Activated naive CD4-positive, alpha-beta T cell treated with anti-CD3 and anti-CD28 coated beads for 36 hours (primary cell): ENCODE data around the gene ADAT1. TPM values are rescaled to one million over a fixed set of nuclear protein-coding genes. Genes with fewer than 3 reads are reported as not detected.
"Not testable (repeated sequence)": the region's sequence is repeated elsewhere in the genome, so short reads cannot be mapped to it uniquely, and the experiment has no call there.

Experiments
- CTCF ChIA-PET: fragments of 350-600 bp; sonication (Branson Sonifier 250); formaldehyde crosslinking; loops from one replicate; lab custom pipeline; 2021; ENCODE audit warnings: antibody characterized with exemption; lab: Charles Lee
- DNase-seq: peaks from one replicate; pipeline ENCODE4 v3.0.0-alpha.2; 2020
- H3K27ac Mint-ChIP-seq: one replicate; pipeline ENCODE4 v1.8.0; 2021; ENCODE audit warnings: mild to moderate bottlenecking, mixed read lengths
- H3K27me3 Mint-ChIP-seq: one replicate; pipeline ENCODE4 v1.8.0; 2021; ENCODE audit warnings: low read depth, mixed read lengths
- H3K36me3 Mint-ChIP-seq: one replicate; pipeline ENCODE4 v1.8.0; 2021; ENCODE audit warnings: low read depth, mixed read lengths
- H3K4me1 Mint-ChIP-seq: one replicate; pipeline ENCODE4 v1.8.0; 2021; ENCODE audit warnings: low read depth, mixed read lengths
- H3K4me3 Mint-ChIP-seq: one replicate; pipeline ENCODE4 v1.8.0; 2021; ENCODE audit warnings: mild to moderate bottlenecking, moderate library complexity, mixed read lengths
- H3K9me3 Mint-ChIP-seq: one replicate; pipeline ENCODE4 v1.8.0; 2021; ENCODE audit warnings: mixed read lengths
- intact Hi-C: fragments of 100-400 bp; cut with micrococcal nuclease; formaldehyde crosslinking; loops from one replicate; pipeline ENCODE4 v1.15.1; 2023
- total RNA-seq, 2 experiments: library from RNA; stranded (reverse); gene quantifications; one replicate each; pipeline ENCODE4 v1.2.3, GENCODE V29; 2021

Gene ADAT1
- total RNA-seq, 2 experiments from 2014 or later = 45.3 to 47.5 TPM

- peaks cover 17% of the 10 kb centered on the region for H3K36me3 Mint-ChIP-seq
- peaks cover 14% of the 10 kb centered on the region for H3K4me1 Mint-ChIP-seq
- DNase-seq = no peak
- no peaks in the 10 kb centered on the region for H3K9me3 Mint-ChIP-seq
- H3K4me3 Mint-ChIP-seq = no peak overlapping the region
- no peaks in the 10 kb centered on the region for H3K27me3 Mint-ChIP-seq
- no peak overlapping the region for H3K27ac Mint-ChIP-seq
- CTCF ChIA-PET = no interaction called here
- intact Hi-C loops = no loop called here
Observed at GRCh38 chr16:75593308-75593707, 29.8 kb downstream of the ADAT1 start.

DNA sequence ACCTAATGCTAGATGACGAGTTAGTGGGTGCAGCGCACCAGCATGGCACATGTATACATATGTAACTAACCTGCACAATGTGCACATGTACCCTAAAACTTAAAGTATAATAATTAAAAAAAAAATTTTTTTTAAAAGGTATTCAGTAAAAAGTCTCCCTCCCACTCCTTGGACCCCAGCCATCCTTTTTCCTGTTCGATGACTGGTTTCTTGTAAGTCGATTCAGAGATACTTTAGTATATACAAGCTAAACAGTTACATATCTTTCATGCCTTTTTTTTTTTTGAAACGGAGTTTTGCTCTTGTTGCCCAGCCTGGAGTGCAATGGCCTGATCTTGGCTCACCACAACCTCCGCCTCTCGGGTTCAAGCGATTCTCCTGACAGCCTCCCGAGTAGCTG lies 31.2 kb downstream of the ADAT1 start:
- H3K4me3 Mint-ChIP-seq, intact Hi-C loops, CTCF ChIA-PET, DNase-seq, H3K27me3 Mint-ChIP-seq, H3K27ac Mint-ChIP-seq, H3K9me3 Mint-ChIP-seq, H3K36me3 Mint-ChIP-seq: not testable (repeated sequence)
- H3K4me1 Mint-ChIP-seq = peaks cover 14% of the 10 kb centered on the region

DNA sequence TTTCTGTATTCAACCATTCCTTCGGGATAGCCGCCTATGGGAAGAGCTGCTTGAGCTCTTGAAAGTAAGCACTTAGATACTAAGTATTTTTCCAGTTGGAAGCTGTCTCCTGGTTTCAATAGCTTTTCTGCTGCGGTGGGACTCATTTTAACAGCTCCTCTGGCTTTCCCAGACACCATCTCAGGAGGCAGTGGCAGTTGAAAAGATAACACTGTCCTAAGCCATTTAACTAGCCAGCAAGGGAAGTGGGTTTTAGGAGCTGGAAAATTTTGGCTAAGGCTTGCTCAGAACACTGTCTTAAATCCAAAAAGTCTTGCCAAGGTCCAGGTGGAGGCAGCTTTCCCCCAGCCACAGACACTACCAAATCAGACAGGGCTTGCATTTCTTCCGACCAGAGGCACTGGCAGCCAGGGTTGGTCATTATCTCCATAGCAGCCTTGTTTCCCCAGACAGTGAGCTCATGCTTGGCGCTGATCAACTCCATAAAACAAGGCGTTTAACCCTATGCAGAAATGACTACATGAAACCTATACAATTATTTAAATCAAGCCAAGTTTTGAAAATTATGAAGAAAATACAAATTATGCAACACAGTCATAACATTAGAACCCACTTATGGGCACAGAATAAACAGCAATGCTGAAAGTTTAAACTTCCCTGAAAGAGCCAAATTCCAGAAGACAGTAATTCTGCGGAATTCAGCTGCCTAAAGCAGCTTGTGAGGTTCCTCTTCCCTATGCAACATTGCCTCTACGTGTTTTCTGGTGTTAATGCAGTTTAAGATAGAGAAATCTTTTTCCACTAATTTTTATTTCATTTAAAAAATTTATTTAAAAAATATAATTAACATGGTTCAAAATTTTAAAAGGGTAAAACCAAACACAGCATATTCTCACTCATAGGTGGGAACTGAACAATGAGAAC lies 31.9 kb downstream of the ADAT1 start:
- H3K9me3 Mint-ChIP-seq = no peaks in the 10 kb centered on the region
- DNase-seq = no peak
- peaks cover 14% of the 10 kb centered on the region for H3K4me1 Mint-ChIP-seq
- no peak overlapping the region for H3K27ac Mint-ChIP-seq
- H3K36me3 Mint-ChIP-seq = peaks cover 4% of the 10 kb centered on the region
- H3K27me3 Mint-ChIP-seq = no peaks in the 10 kb centered on the region
- intact Hi-C loops = no loop called here
- CTCF ChIA-PET = interaction anchor here (0.7 kb wide), 1 partner anchor 72 kb away, joined by 3 read pairs; no protein-coding TSS in a partner anchor
- no peak overlapping the region for H3K4me3 Mint-ChIP-seq

- Mint-ChIP-seq H3K27ac (no peak overlapping the region), H3K27me3 (no peaks in the 10 kb centered on the region), H3K36me3 (peaks cover 4% of the 10 kb centered on the region), H3K4me3 (no peak overlapping the region), H3K9me3 (no peaks in the 10 kb centered on the region), H3K4me1 (peaks cover 7% of the 10 kb centered on the region)
- CTCF ChIA-PET = interaction anchor here (0.6 to 1.0 kb wide), 2 partner anchors 30 to 32 kb away, joined by 3 to 6 read pairs; no protein-coding TSS in a partner anchor
- DNase-seq = no peak
- intact Hi-C loops = no loop called here
Observed at GRCh38 chr16:75589306-75589705, 33.8 kb downstream of the ADAT1 start.

- CTCF ChIA-PET = interaction anchor here (0.6 to 1.0 kb wide), 2 partner anchors 31 to 33 kb away, joined by 3 to 6 read pairs; no protein-coding TSS in a partner anchor
- H3K36me3 Mint-ChIP-seq = peaks cover under 1% of the 10 kb centered on the region
- intact Hi-C loops = no loop called here
- H3K27ac Mint-ChIP-seq = no peak overlapping the region
- H3K4me1 Mint-ChIP-seq = peaks cover under 1% of the 10 kb centered on the region
- H3K9me3 Mint-ChIP-seq = no peaks in the 10 kb centered on the region
- no peak for DNase-seq
- no peak overlapping the region for H3K4me3 Mint-ChIP-seq
- no peaks in the 10 kb centered on the region for H3K27me3 Mint-ChIP-seq
Observed at GRCh38 chr16:75588716-75589115, 34.4 kb downstream of the ADAT1 start.

- H3K27me3 Mint-ChIP-seq = no peaks in the 10 kb centered on the region
- H3K4me1 Mint-ChIP-seq = peaks cover 3% of the 10 kb centered on the region
- CTCF ChIA-PET = no interaction called here
- H3K9me3 Mint-ChIP-seq = no peaks in the 10 kb centered on the region
- intact Hi-C loops = no loop called here
- H3K27ac Mint-ChIP-seq = no peak overlapping the region
- DNase-seq = no peak
- no peak overlapping the region for H3K4me3 Mint-ChIP-seq
- H3K36me3 Mint-ChIP-seq = peaks cover 4% of the 10 kb centered on the region
Observed at GRCh38 chr16:75584108-75584507, 39.0 kb downstream of the ADAT1 start.

GRCh38 chr16:75579281-75579834 lies 43.7 kb downstream of the ADAT1 start:
- CTCF ChIA-PET = no interaction called here
- H3K27me3 Mint-ChIP-seq = no peaks in the 10 kb centered on the region
- DNase-seq = no peak
- peaks cover 9% of the 10 kb centered on the region for H3K36me3 Mint-ChIP-seq
- no peaks in the 10 kb centered on the region for H3K9me3 Mint-ChIP-seq
- intact Hi-C loops = no loop called here
- H3K4me3 Mint-ChIP-seq = no peak overlapping the region
- H3K4me1 Mint-ChIP-seq = peaks cover 16% of the 10 kb centered on the region
- no peak overlapping the region for H3K27ac Mint-ChIP-seq

- Mint-ChIP-seq H3K4me1 (peaks cover 16% of the 10 kb centered on the region), H3K36me3 (peaks cover 9% of the 10 kb centered on the region), H3K4me3 (no peak overlapping the region), H3K27ac (peak overlapping the region; percentile 36), H3K27me3 (no peaks in the 10 kb centered on the region), H3K9me3 (no peaks in the 10 kb centered on the region)
- intact Hi-C loops = no loop called here
- DNase-seq = no peak
- CTCF ChIA-PET = no interaction called here
Observed at GRCh38 chr16:75578725-75579124, 44.4 kb downstream of the ADAT1 start.

GRCh38 chr16:75578212-75578611 lies 44.9 kb downstream of the ADAT1 start:
- CTCF ChIA-PET = no interaction called here
- H3K36me3 Mint-ChIP-seq = peaks cover 9% of the 10 kb centered on the region
- no peak overlapping the region for H3K4me3 Mint-ChIP-seq
- H3K9me3 Mint-ChIP-seq = no peaks in the 10 kb centered on the region
- peak overlapping the region; percentile 36 for H3K27ac Mint-ChIP-seq
- H3K27me3 Mint-ChIP-seq = no peaks in the 10 kb centered on the region
- no peak for DNase-seq
- H3K4me1 Mint-ChIP-seq = peaks cover 18% of the 10 kb centered on the region
- intact Hi-C loops = no loop called here

GRCh38 chr16:75576384-75576811 lies 46.7 kb downstream of the ADAT1 start:
- Mint-ChIP-seq H3K4me3 (no peak overlapping the region), H3K4me1 (peaks cover 20% of the 10 kb centered on the region), H3K27me3 (no peaks in the 10 kb centered on the region), H3K36me3 (peaks cover 10% of the 10 kb centered on the region), H3K9me3 (no peaks in the 10 kb centered on the region), H3K27ac (peak overlapping the region; percentile 33)
- intact Hi-C loops = no loop called here
- CTCF ChIA-PET = interaction anchor here (1.4 to 1.6 kb wide), 3 partner anchors 9 to 188 kb away, joined by 4 read pairs; no protein-coding TSS in a partner anchor
- DNase-seq = no peak

- intact Hi-C loops = no loop called here
- Mint-ChIP-seq H3K36me3 (peaks cover 13% of the 10 kb centered on the region), H3K4me1 (peaks cover 24% of the 10 kb centered on the region), H3K27me3 (no peaks in the 10 kb centered on the region), H3K27ac (peak overlapping the region; percentile 33), H3K9me3 (no peaks in the 10 kb centered on the region), H3K4me3 (no peak overlapping the region)
- CTCF ChIA-PET = interaction anchor here (0.8 to 1.6 kb wide), 4 partner anchors 8 to 188 kb away, joined by 3 to 4 read pairs (median 4); no protein-coding TSS in a partner anchor
- no peak for DNase-seq
Observed at GRCh38 chr16:75575958-75576357, 47.1 kb downstream of the ADAT1 start.

DNA sequence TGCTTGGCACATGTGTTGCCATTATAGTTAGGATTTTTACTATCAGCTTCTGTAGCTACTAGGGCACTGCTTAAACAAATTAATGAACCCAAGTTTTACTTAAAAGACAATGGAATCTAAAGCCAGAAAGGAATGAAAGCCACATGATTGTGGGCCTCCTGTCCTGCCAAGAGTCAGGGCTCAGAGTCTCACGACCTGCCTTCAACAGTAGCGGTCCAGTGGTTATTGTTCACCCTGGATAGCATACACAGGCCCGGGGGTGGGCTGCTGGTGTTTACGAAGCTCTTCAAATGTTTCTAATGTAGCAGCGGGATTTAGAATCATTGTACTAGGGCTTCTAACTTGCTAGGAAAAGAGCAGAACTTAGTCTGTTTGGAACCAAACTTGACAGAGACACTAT lies 49.1 kb downstream of the ADAT1 start:
- DNase-seq = no peak
- H3K4me1 Mint-ChIP-seq = peaks cover 27% of the 10 kb centered on the region
- H3K36me3 Mint-ChIP-seq = peaks cover 13% of the 10 kb centered on the region
- H3K9me3 Mint-ChIP-seq = no peaks in the 10 kb centered on the region
- no peak overlapping the region for H3K4me3 Mint-ChIP-seq
- intact Hi-C loops = no loop called here
- no peak overlapping the region for H3K27ac Mint-ChIP-seq
- no peaks in the 10 kb centered on the region for H3K27me3 Mint-ChIP-seq
- CTCF ChIA-PET = interaction anchor here (0.6 to 1.1 kb wide), 3 partner anchors 10 to 109 kb away, joined by 3 to 4 read pairs (median 4); no protein-coding TSS in a partner anchor
